GM19455 (cell line): ENCODE measurements around the gene AGAP3.
A peak's percentile ranks its signal among the peaks of the same experiment; 100 is the strongest.
"Not testable (repeated sequence)": the region's sequence is repeated elsewhere in the genome, so short reads cannot be mapped to it uniquely, and the experiment has no call there.

ENCODE experiments used
- ATAC-seq: cut with Tn5 transposase; IDR thresholded peaks from one replicate; pipeline ENCODE4 v1.9.1; 2021; ENCODE audit not compliant: unreplicated experiment

The AGAP3 gene

GRCh38 chr7:151085691-151086620 is at the start of gene AGAP3:
Gene AGAP3, plus strand, starts transcription at chr7:151086475. Its CDS starts 267 bp downstream, at chr7:151086742.
- peak; percentile 34 for ATAC-seq

DNA sequence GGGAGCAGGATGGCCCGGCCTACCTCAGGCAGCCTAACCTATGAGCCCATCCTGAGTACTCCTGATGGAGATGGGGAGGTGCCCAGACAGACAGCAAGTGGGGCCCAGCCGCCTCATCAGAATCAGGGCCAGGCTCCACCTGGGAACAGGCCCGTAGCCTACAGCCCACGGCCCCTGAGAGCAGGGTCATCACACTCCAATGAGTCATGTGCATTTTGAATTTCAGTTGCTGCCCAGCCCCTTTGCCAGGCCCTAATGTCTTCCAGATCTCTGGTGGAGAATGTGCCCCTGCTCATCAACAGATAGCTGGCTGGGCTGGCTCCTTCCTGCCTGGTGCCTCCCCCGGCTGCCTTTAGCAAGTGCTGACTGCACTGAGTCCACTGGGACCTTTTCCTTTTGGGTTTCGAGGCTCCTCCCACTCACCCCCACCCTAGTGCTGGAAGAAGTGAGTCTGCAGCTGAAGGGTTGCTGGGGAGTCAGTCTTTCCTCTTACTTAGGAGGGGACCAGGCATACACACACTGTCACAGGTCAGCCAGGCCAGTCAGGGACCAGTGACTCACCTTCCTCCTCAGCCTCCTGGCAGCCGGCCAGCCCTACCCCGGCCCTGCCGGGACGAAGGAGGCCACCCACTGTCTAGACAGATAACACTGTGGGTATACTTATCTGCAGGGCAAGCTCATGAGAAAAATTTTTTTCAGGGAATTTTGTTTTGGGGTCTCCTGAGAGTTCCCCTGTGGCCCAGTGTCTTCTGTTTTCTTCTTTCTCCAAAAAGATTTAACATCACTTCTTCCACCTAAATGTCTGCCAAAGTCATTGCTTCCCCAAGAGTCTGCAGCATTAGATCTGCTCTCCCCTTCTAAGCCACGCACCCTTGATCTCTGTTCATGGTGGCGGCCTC is 47.1 kb upstream of the AGAP3 start:
- no peak for ATAC-seq

DNA sequence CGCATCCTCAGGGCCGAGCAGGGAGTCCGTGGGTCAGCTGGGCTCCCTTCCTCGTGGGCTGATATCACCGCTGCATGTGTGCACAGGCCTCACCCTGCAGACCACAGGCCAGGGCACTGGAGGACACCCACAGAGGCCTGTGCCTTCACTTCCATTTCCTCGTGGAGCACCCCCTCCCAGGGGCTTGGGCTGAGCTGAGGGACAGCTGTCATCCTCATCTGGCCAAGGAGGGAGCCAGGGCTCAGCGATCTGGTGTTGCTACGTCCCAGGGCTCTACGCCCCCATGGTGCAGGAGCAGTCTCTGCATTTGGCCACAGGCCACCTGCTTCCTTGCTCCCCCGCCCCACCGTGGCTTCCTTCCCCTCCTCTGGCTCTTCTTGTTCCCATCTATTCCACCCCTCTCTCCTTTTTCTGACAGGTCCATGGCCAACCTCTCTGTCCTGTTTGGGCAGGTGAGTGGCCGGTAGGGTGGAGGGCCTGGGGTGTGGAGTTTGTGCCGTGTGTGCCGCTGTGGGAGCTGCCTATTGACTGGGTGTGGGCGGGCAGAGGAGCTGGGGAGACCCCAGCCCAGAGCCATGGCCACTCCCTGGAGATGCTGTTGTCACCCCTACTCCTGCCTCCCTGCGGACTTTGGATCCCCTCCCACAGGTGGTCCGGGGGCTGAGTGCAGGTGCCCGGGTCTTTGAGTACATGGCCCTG is 46.3 kb upstream of the AGAP3 start:
- no peak for ATAC-seq

- no peak for ATAC-seq
Observed at GRCh38 chr7:151040616-151041375, 45.5 kb upstream of the AGAP3 start.

DNA sequence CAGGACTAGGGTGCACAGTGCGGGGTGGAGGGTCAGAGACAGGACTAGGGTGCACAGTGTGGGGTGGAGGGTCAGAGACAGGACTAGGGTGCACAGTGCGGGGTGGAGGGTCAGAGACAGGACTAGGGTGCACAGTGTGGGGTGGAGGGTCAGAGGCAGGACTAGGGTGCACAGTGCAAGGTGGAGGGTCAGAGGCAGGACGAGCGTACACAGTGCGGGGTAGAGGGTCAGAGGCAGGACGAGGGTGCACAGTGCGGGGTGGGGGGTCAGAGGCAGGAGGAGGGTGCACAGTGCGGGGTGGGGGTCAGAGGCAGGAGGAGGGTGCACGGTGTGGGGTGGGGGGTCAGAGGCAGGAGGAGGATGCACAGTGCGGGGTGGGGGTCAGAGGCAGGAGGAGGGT is 42.8 kb upstream of the AGAP3 start:
- not testable (repeated sequence) for ATAC-seq

DNA sequence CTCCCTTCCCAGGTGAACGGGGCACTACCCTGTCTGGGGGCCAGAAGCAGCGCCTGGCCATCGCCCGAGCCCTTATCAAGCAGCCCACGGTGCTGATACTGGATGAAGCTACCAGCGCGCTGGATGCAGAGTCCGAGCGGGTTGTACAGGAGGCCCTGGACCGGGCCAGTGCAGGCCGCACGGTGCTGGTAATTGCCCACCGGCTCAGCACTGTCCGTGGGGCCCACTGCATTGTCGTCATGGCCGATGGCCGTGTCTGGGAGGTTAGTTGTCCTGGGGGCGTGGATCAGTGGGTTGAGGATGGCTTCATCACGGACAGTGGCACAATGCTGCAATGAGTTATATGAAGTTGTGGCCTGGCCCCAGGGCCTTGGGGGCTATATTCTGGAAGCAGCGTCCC is 42.3 kb upstream of the AGAP3 start:
- no peak for ATAC-seq

DNA sequence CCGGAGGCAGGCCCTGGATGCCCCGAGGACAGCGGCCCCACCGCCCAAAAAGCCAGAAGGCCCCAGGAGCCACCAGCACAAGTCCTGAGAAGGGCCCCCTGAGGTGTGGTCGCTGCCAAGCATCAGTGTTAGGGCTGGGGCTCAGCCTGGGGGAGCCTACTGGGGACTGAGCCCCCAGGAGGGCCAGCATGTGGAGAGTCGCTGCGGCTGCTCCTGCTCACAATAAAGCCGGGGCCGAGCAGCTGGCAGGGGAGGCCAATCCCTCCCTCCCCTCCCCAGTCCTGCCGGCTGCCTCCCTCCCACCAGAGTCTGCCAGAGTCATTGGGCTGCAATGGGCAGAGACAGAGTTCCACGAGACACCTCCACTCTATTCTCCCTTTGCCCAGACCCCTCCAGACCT is 41.0 kb upstream of the AGAP3 start:
- ATAC-seq, result no peak

- no peak for ATAC-seq
Observed at GRCh38 chr7:151045967-151046366, 40.3 kb upstream of the AGAP3 start.

- no peak for ATAC-seq
Observed at GRCh38 chr7:151046603-151047573, 39.4 kb upstream of the AGAP3 start.

DNA sequence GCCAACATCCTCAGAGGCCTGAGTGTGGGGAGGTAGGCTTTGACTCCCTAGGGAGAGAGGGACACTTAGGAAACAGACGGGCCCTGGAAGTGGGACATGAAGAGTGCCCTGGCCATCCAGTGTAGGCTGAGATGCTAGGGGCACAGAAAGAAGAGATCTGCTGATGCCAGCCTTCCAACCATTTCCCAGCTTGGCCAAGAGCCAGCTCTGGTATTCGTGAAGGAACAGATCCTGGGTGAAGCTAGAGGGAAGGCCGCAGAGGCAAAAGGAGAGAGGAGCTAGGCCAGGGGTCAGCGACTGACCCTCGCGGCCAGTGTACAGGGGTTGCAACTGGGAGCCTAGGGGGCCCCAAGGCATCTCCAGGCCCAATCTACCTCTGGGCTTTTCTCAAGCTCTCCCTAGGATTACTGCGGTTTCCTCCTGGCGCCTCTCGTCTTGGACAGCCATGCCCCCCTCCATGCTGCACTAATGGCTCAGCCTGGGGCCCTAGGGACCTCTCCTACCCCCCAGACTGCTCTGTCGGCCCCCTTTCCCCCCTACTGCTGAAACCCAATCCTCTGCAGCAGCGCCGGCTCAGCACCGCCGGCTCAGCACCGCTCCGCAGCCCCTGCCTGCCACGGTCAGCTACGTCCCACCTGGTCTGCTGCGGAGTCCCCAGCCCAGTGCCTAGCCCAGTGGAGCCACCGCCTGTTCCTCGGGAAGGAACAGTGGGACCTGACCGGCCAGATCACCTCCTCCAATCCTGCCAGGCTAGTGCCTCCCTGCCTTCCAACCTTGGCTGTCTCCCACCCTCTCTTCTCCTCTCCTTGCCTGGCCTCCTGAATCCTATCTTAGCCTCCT is 38.1 kb upstream of the AGAP3 start, which contains the start of gene ASIC3:
Gene ASIC3 (plus strand): TSS at position 556 of the 840 bp plus-strand sequence. CDS start 355 bp downstream, outside the sequence.
- no peak for ATAC-seq

- no peak for ATAC-seq
Observed at GRCh38 chr7:151048911-151049463, 37.3 kb upstream of the AGAP3 start.

- no peak for ATAC-seq
Observed at GRCh38 chr7:151051108-151051507, 35.2 kb upstream of the AGAP3 start.

DNA sequence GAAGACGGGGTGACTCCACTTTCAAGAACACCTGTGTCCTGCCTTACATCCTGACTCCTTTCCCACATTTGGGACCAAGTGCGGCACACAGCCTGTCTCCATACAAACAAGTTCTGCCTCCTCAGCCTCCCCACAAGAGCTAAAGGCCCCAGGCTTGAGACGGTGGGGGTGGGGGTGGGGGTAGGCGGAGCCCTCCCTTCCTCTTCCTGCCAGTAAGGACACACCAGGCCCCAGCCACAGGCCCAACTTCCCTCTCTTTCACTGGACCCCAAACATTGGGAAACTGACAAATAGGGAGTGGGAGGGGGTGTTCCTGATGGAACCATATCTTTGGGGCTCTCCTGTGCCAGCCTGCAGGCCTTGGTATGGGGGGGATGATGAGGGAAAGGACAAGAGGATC is 33.2 kb upstream of the AGAP3 start:
- ATAC-seq, result no peak

DNA sequence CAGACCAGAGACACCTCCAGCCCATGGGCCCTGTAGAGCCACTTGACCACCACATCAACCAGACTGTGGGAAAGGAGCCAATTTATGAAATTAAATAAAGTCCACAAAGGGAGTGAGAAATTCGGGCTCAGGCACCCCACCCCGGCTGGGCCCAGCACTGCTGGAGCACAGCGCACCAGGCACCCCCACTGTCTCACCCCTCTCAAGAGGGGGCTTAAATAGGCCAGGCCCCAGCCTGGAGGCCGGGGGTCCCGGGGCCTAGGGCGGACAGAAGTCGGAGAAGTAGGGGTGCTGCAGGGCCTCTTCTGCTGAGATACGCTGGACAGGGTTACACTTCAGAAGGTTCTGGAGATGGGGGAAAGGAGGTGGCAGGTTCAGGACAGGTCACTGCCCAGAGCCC is 32.5 kb upstream of the AGAP3 start:
- ATAC-seq, result no peak

GRCh38 chr7:151056283-151056665 is 30.0 kb upstream of the AGAP3 start:
- no peak for ATAC-seq

GRCh38 chr7:151056666-151057505 is 29.4 kb upstream of the AGAP3 start:
- no peak for ATAC-seq

- ATAC-seq, result peak; percentile 16
Observed at GRCh38 chr7:151057506-151057988, 28.7 kb upstream of the AGAP3 start, which contains the start of gene CDK5. Gene CDK5, minus strand, starts transcription at chr7:151057897. Its CDS starts 49 bp downstream, at chr7:151057848.
